NCI-H2107 treated with DMSO at 0.1 percent for 48 hours (cell line): ENCODE measurements around the gene VWA5B1.

Experiments used
- DNase-seq: peaks from one replicate; lab custom pipeline; 2025; ENCODE audit not compliant: unreplicated experiment; lab: John Stamatoyannopoulos, UW

Gene VWA5B1

GRCh38 chr1:20320704-20321103 is 30.0 kb downstream of the VWA5B1 start:
- DNase-seq, result no peak

- DNase-seq, result no peak
Measured at GRCh38 chr1:20321573-20321972, 30.9 kb downstream of the VWA5B1 start.

GRCh38 chr1:20322081-20322824 is 31.6 kb downstream of the VWA5B1 start:
- DNase-seq, result no peak

GRCh38 chr1:20322825-20323612 is 32.3 kb downstream of the VWA5B1 start:
- DNase-seq, result no peak

- no peak for DNase-seq
Measured at GRCh38 chr1:20323613-20323920, 32.9 kb downstream of the VWA5B1 start.

- no peak for DNase-seq
Measured at GRCh38 chr1:20324704-20325406, 34.2 kb downstream of the VWA5B1 start.

GRCh38 chr1:20325407-20325843 is 34.8 kb downstream of the VWA5B1 start:
- no peak for DNase-seq

GRCh38 chr1:20325844-20326420 is 35.3 kb downstream of the VWA5B1 start:
- DNase-seq, result no peak

GRCh38 chr1:20327467-20327866 is 36.8 kb downstream of the VWA5B1 start:
- no peak for DNase-seq

- no peak for DNase-seq
Measured at GRCh38 chr1:20328201-20328600, 37.5 kb downstream of the VWA5B1 start.

GRCh38 chr1:20329793-20330542 is 39.3 kb downstream of the VWA5B1 start:
- DNase-seq, result no peak

- DNase-seq, result no peak
Measured at GRCh38 chr1:20334103-20334502, 43.4 kb downstream of the VWA5B1 start.

GRCh38 chr1:20336105-20336605 is 45.5 kb downstream of the VWA5B1 start:
- no peak for DNase-seq

- no peak for DNase-seq
Measured at GRCh38 chr1:20337581-20337980, 46.9 kb downstream of the VWA5B1 start.

GRCh38 chr1:20339811-20340457 is 49.3 kb downstream of the VWA5B1 start:
- no peak for DNase-seq

GRCh38 chr1:20342294-20343148 is 51.8 kb downstream of the VWA5B1 start:
- DNase-seq, result no peak

GRCh38 chr1:20343149-20343937 is 52.7 kb downstream of the VWA5B1 start:
- DNase-seq, result no peak

- no peak for DNase-seq
Measured at GRCh38 chr1:20343938-20344302, 53.2 kb downstream of the VWA5B1 start.
